IMR-90 (cell line): Measurements from ENCODE around the gene PCSK5.

Source experiments
- CEBPB ChIP-seq: IDR thresholded peaks from 2 replicates; pipeline ENCODE4 v1.6.1; 2012; ENCODE audit warnings: low read depth, low read length, improper control_type of control experiment
- RAD21 ChIP-seq: IDR thresholded peaks from 2 replicates; pipeline ENCODE4 v1.6.1; 2012; ENCODE audit warnings: low read length, improper control_type of control experiment
- RCOR1 ChIP-seq: IDR thresholded peaks from 2 replicates; pipeline ENCODE4 v1.6.1; 2012; ENCODE audit warnings: mild to moderate bottlenecking, low read length, improper control_type of control experiment; ENCODE audit not compliant: insufficient replicate concordance
- TF ChIP-seq, protein P1 (sequence below): conservative IDR thresholded peaks from 2 replicates; pipeline ENCODE4 v1.5.1; 2012; ENCODE audit warnings: mild to moderate bottlenecking, low read depth, low read length, improper control_type of control experiment
- TF ChIP-seq, protein P2 (sequence below): fragments of 150-350 bp; IDR thresholded peaks from 2 replicates; pipeline ENCODE4 v1.6.1; 2017; ENCODE audit warnings: mild to moderate bottlenecking, antibody characterized with exemption, low read length, low read depth

DNA sequence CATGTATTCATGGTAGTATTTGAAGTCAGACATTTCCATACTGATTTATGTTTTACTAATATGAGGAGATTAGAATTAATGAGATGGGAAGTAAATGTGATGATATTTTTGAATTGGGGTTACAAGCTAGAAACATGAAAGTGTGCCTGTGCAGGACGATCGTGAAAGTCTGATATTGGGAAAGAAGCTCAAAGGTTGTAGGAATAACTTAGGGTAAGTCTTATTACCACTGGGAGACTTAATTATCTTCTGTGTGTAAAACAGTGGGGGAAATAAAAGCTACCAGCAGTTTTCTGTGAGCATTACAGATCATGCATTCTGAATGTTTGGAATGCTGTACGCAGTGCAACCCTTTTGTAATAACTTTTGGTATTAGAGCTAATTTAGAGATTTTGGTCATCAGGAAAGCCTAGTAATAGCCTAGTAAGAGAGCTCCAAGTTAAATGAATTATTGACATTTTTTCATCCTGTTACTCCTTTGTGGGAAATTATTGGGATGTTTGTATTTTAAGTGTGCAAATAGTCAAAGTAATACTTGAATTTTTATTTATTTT, 153.9 kb downstream of the PCSK5 start:
- no peak for TF ChIP-seq RAD21
- TF ChIP-seq, protein P1, sequence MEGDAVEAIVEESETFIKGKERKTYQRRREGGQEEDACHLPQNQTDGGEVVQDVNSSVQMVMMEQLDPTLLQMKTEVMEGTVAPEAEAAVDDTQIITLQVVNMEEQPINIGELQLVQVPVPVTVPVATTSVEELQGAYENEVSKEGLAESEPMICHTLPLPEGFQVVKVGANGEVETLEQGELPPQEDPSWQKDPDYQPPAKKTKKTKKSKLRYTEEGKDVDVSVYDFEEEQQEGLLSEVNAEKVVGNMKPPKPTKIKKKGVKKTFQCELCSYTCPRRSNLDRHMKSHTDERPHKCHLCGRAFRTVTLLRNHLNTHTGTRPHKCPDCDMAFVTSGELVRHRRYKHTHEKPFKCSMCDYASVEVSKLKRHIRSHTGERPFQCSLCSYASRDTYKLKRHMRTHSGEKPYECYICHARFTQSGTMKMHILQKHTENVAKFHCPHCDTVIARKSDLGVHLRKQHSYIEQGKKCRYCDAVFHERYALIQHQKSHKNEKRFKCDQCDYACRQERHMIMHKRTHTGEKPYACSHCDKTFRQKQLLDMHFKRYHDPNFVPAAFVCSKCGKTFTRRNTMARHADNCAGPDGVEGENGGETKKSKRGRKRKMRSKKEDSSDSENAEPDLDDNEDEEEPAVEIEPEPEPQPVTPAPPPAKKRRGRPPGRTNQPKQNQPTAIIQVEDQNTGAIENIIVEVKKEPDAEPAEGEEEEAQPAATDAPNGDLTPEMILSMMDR = no peak
- TF ChIP-seq, protein P2, sequence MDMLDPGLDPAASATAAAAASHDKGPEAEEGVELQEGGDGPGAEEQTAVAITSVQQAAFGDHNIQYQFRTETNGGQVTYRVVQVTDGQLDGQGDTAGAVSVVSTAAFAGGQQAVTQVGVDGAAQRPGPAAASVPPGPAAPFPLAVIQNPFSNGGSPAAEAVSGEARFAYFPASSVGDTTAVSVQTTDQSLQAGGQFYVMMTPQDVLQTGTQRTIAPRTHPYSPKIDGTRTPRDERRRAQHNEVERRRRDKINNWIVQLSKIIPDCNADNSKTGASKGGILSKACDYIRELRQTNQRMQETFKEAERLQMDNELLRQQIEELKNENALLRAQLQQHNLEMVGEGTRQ = no peak
- TF ChIP-seq RCOR1 = no peak
- peak; percentile 5; the same call in 1 of the 2 replicates for TF ChIP-seq CEBPB
